Activated CD4-positive, CD25-positive, alpha-beta regulatory T cell treated with anti-CD3 and anti-CD28 coated beads, Interleukin-2, amount 50 U/mL, for 24 hours (primary cell): Measurements from ENCODE around the gene FOXF1.

ENCODE experiments used
- ATAC-seq, 2 donors: fragments of 150-1000 bp; cut with Tn5 transposase; one replicate each; pipeline ENCODE4 v1.10.0; 2021; ENCODE audit warnings: mild to moderate bottlenecking in 1 of 2, moderate library complexity in 1 of 2

The FOXF1 gene

GRCh38 chr16:86510465-86511261 is at the start of gene FOXF1:
FOXF1 (plus strand) TSS chr16:86510527; CDS start chr16:86510570, 43 bp downstream.
- no peak for ATAC-seq

- ATAC-seq: no peak
Observed at GRCh38 chr16:86461037-86461436, 49.3 kb upstream of the FOXF1 start.

- ATAC-seq: no peak
Observed at GRCh38 chr16:86462334-86463084, 47.8 kb upstream of the FOXF1 start.

- ATAC-seq: no peak
Observed at GRCh38 chr16:86464044-86464443, 46.3 kb upstream of the FOXF1 start.

GRCh38 chr16:86465434-86465833 is 44.9 kb upstream of the FOXF1 start:
- no peak for ATAC-seq

GRCh38 chr16:86466696-86467406 is 43.5 kb upstream of the FOXF1 start:
- no peak for ATAC-seq

GRCh38 chr16:86467490-86467889 is 42.8 kb upstream of the FOXF1 start:
- no peak for ATAC-seq

GRCh38 chr16:86470964-86471363 is 39.4 kb upstream of the FOXF1 start:
- ATAC-seq: no peak

GRCh38 chr16:86471896-86472295 is 38.4 kb upstream of the FOXF1 start:
- ATAC-seq: no peak

- ATAC-seq: no peak
Observed at GRCh38 chr16:86472366-86472765, 38.0 kb upstream of the FOXF1 start.

- ATAC-seq: no peak
Observed at GRCh38 chr16:86476956-86477534, 33.3 kb upstream of the FOXF1 start.

- ATAC-seq: no peak
Observed at GRCh38 chr16:86477642-86478041, 32.7 kb upstream of the FOXF1 start.

GRCh38 chr16:86478779-86479178 is 31.5 kb upstream of the FOXF1 start:
- no peak for ATAC-seq

GRCh38 chr16:86479419-86479818 is 30.9 kb upstream of the FOXF1 start:
- ATAC-seq: no peak

GRCh38 chr16:86480444-86480843 is 29.9 kb upstream of the FOXF1 start:
- ATAC-seq: no peak

- no peak for ATAC-seq
Observed at GRCh38 chr16:86481607-86482006, 28.7 kb upstream of the FOXF1 start.

GRCh38 chr16:86484240-86484639 is 26.1 kb upstream of the FOXF1 start:
- ATAC-seq: no peak

GRCh38 chr16:86485746-86486145 is 24.6 kb upstream of the FOXF1 start:
- no peak for ATAC-seq

GRCh38 chr16:86490859-86491639 is 19.3 kb upstream of the FOXF1 start:
- no peak for ATAC-seq

GRCh38 chr16:86491640-86492023 is 18.7 kb upstream of the FOXF1 start:
- ATAC-seq: no peak

- no peak for ATAC-seq
Observed at GRCh38 chr16:86492267-86492960, 17.9 kb upstream of the FOXF1 start.
